GM23248 (cell line): ENCODE measurements around the gene MOBP.

ENCODE experiments used
- EZH2 ChIP-seq: fragments of 200-600 bp; sonication (generic); IDR thresholded peaks from 2 replicates; pipeline ENCODE4 v1.6.1; 2018; ENCODE audit warnings: antibody characterized with exemption, mild to moderate bottlenecking; ENCODE audit not compliant: insufficient read depth, poor library complexity, severe bottlenecking
- EZH2phosphoT487 ChIP-seq: fragments of 200-600 bp; sonication (generic); IDR thresholded peaks from 2 replicates; pipeline ENCODE4 v1.6.1; 2018; ENCODE audit warnings: antibody characterized with exemption, moderate library complexity, mild to moderate bottlenecking, low read depth; ENCODE audit not compliant: insufficient read depth

- TF ChIP-seq EZH2 (no peak), EZH2phosphoT487 (no peak)
Observed at GRCh38 chr3:39463269-39463668, 4.2 kb upstream of the MOBP start.
